Measurements from ENCODE around the gene ZBTB40.

ZBTB40 gene

GRCh38 chr1:22507587-22507986 lies 55.9 kb downstream of the ZBTB40 start:
- DNase-seq, result no peak

- DNase-seq, result no peak
Measured at GRCh38 chr1:22508329-22508728, 56.7 kb downstream of the ZBTB40 start.

GRCh38 chr1:22508991-22509390 lies 57.3 kb downstream of the ZBTB40 start:
- DNase-seq, result no peak

- no peak for DNase-seq
Measured at GRCh38 chr1:22509815-22510214, 58.2 kb downstream of the ZBTB40 start.

- no peak for DNase-seq
Measured at GRCh38 chr1:22512873-22513272, 61.2 kb downstream of the ZBTB40 start.

GRCh38 chr1:22516906-22517571 lies 65.4 kb downstream of the ZBTB40 start:
- no peak for DNase-seq

- no peak for DNase-seq
Measured at GRCh38 chr1:22517956-22518355, 66.3 kb downstream of the ZBTB40 start.

- no peak for DNase-seq
Measured at GRCh38 chr1:22518379-22518778, 66.7 kb downstream of the ZBTB40 start.

- DNase-seq, result no peak
Measured at GRCh38 chr1:22520871-22521270, 69.2 kb downstream of the ZBTB40 start.

GRCh38 chr1:22521692-22522091 lies 70.0 kb downstream of the ZBTB40 start:
- DNase-seq, result no peak

- no peak for DNase-seq
Measured at GRCh38 chr1:22522221-22522743, 70.6 kb downstream of the ZBTB40 start.

GRCh38 chr1:22524481-22524880 lies 72.8 kb downstream of the ZBTB40 start:
- no peak for DNase-seq

GRCh38 chr1:22525211-22525610 lies 73.6 kb downstream of the ZBTB40 start:
- DNase-seq, result no peak

- no peak for DNase-seq
Measured at GRCh38 chr1:22525646-22526045, 74.0 kb downstream of the ZBTB40 start.

GRCh38 chr1:22526098-22526497 lies 74.4 kb downstream of the ZBTB40 start:
- no peak for DNase-seq

- DNase-seq, result no peak
Measured at GRCh38 chr1:22526677-22527076, 75.0 kb downstream of the ZBTB40 start.

- DNase-seq, result no peak
Measured at GRCh38 chr1:22527122-22527521, 75.5 kb downstream of the ZBTB40 start.

GRCh38 chr1:22527555-22528296 lies 76.1 kb downstream of the ZBTB40 start:
- DNase-seq, result no peak

- DNase-seq, result no peak
Measured at GRCh38 chr1:22528451-22528850, 76.8 kb downstream of the ZBTB40 start.

GRCh38 chr1:22529901-22530621 lies 78.4 kb downstream of the ZBTB40 start:
- no peak for DNase-seq

- DNase-seq, result no peak
Measured at GRCh38 chr1:22530715-22531114, 79.1 kb downstream of the ZBTB40 start.

- DNase-seq, result no peak
Measured at GRCh38 chr1:22531251-22531650, 79.6 kb downstream of the ZBTB40 start.

- DNase-seq, result no peak
Measured at GRCh38 chr1:22533244-22533895, 81.7 kb downstream of the ZBTB40 start.

Measured in activated CD4-positive, CD25-positive, alpha-beta regulatory T cell treated with anti-CD3 and anti-CD28 coated beads, Interleukin-2, amount 50 U/mL, for 72 hours (primary cell).